ENCODE measurements around the gene EML4. TPM values are rescaled to one million over a fixed set of nuclear protein-coding genes. Genes with fewer than 3 reads are reported as not detected.

The EML4 gene
- total RNA-seq, 4 donors from 2014 or later = 20.8 to 29.8 (median 25.3) TPM

DNA sequence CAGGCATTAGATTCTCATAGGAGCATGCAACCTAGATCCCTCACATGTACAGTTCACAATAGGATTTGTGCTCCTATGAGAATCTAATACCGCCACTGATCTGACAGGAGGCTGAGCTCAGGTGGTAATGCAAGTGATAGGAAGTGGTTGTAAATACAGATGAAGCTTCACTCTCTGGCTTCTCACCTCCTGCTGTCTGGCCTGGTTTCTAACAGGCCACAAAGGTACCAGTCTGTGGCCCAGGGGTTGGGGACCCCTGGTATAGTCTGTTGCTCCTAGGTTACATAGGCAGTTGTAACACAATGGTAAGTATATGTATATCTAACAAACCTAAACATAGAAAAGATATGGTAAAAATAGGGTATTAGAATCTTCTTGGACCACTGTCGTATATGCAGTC, 81.8 kb downstream of the EML4 start:
- no peak for DNase-seq (ENCODE audit: low spot score in 2 of 2)
- 96 to 98% methylated on average over 2 of the region's 2 CpGs for WGBS, 2 donors
- Histone ChIP-seq H3K27me3 (no peaks in the 10 kb centered on the region), H3K27ac (no peak overlapping the region), H3K36me3 (peaks cover 0 to 4% (median 0%) of the 10 kb centered on the region in 3 donors), H3K4me1 (peaks cover 0 to 8% (median 0%) of the 10 kb centered on the region in 4 donors), H3K9me3 (no peaks in the 10 kb centered on the region), H3K4me3 (no peak overlapping the region)
- TF ChIP-seq POLR2A (IDR thresholded peaks at IDR 0.05) (no peak), EP300 (IDR thresholded peaks at IDR 0.05) (no peak)
- TF ChIP-seq, protein P1, sequence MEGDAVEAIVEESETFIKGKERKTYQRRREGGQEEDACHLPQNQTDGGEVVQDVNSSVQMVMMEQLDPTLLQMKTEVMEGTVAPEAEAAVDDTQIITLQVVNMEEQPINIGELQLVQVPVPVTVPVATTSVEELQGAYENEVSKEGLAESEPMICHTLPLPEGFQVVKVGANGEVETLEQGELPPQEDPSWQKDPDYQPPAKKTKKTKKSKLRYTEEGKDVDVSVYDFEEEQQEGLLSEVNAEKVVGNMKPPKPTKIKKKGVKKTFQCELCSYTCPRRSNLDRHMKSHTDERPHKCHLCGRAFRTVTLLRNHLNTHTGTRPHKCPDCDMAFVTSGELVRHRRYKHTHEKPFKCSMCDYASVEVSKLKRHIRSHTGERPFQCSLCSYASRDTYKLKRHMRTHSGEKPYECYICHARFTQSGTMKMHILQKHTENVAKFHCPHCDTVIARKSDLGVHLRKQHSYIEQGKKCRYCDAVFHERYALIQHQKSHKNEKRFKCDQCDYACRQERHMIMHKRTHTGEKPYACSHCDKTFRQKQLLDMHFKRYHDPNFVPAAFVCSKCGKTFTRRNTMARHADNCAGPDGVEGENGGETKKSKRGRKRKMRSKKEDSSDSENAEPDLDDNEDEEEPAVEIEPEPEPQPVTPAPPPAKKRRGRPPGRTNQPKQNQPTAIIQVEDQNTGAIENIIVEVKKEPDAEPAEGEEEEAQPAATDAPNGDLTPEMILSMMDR (IDR thresholded peaks at IDR 0.05) = no peak

DNA sequence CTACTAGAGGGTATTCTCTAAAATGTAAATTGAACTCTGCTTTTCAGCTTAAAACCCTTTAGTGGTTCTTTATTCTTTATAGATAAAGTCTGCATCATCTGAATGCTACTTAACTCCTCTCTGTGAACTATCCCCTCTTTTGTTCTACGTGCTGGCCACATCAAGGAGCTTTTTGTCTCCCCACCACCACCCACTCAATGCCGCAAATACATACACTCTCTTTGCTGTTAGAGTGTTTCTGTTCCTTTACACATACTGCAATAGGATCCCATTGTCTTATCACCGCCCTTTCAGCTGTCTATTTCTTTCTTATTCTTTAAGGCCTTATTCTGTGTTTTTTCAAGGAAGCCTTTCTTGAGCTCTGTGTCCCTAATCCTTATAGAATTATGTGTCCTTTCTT, 83.3 kb downstream of the EML4 start:
- Histone ChIP-seq H3K4me1 (peaks cover 0 to 8% (median 0%) of the 10 kb centered on the region in 4 donors), H3K36me3 (peaks cover 0 to 3% (median 0%) of the 10 kb centered on the region in 3 donors), H3K27me3 (no peaks in the 10 kb centered on the region), H3K27ac (no peak overlapping the region), H3K9me3 (no peaks in the 10 kb centered on the region), H3K4me3 (no peak overlapping the region)
- no peak for TF ChIP-seq EP300 (IDR thresholded peaks at IDR 0.05)
- TF ChIP-seq, protein P1 (IDR thresholded peaks at IDR 0.05) = no peak
- TF ChIP-seq POLR2A (IDR thresholded peaks at IDR 0.05) = no peak
- no peak for DNase-seq (ENCODE audit: low spot score in 2 of 2)
- WGBS, 2 donors = 48 to 54% methylated on average over 3 of the region's 3 CpGs

DNA sequence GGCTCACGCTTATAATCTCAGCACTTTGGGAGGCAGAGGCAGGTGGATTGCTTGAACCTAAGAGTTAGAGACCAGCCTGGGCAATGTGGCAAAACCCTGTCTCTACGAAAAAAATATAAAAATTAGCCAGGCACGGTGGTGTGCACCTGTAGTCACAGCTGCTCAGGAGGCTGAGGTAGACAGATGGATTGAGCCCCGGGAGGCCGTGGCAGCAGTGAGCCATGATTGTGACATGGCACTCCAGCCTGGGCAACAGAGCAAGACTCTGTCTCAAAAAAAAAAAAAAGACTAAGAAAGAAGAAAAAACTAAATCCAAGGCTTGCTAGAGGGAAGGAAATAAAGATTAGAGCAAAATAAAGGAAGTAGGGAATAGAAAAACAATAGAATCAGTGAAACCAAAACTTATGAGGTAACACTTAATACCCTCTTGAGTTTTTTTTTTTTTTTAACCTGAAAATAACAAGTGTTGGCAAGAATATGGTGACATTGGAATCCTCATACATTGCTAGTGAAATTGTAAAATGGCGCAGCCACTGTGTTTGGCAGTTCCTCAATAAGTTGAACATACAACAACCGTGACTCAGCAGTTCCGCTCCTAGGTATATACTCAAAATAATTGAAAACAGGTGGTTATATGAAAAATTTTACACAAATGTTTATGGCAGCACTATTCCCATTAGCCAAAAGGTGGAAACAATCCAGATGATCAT, 85.2 kb downstream of the EML4 start:
- H3K4me3 ChIP-seq = no peak overlapping the region
- H3K27ac ChIP-seq = no peak overlapping the region
- no peaks in the 10 kb centered on the region for H3K9me3 ChIP-seq
- H3K36me3 ChIP-seq = peaks cover 0 to 17% (median 0%) of the 10 kb centered on the region in 3 donors
- DNase-seq (ENCODE audit: low spot score in 2 of 2) = no peak
- WGBS, 2 donors = 92 to 93% methylated on average over 8 of the region's 8 CpGs
- H3K4me1 ChIP-seq = peaks cover 0 to 8% (median 0%) of the 10 kb centered on the region in 4 donors
- H3K27me3 ChIP-seq = no peaks in the 10 kb centered on the region
- TF ChIP-seq EP300 (IDR thresholded peaks at IDR 0.05) (no peak), POLR2A (IDR thresholded peaks at IDR 0.05) (no peak)
- TF ChIP-seq, protein P1 (IDR thresholded peaks at IDR 0.05) = no peak

DNA sequence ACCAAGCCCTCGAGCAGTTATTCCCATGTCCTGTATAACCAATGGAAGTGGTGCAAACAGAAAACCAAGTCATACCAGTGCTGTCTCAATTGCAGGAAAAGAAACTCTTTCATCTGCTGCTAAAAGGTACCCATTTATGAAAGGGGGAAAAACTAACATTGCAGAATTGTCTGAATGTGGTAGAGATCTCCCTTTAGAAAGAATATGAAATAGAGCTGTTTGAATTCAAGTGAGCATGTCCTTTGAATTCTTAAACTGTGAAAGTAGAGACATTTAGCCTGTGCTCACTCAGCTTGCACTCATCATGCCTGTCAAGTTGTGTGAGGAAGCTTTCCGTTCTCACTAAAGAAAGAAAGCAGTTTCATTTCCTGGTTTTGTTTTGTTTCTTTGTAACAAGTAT, 87.4 kb downstream of the EML4 start:
- no peaks in the 10 kb centered on the region for H3K27me3 ChIP-seq
- H3K9me3 ChIP-seq = no peaks in the 10 kb centered on the region
- no peak overlapping the region for H3K4me3 ChIP-seq
- 74 to 79% methylated on average over 2 of the region's 2 CpGs for WGBS, 2 donors
- H3K36me3 ChIP-seq = peaks cover 0 to 17% (median 0%) of the 10 kb centered on the region in 3 donors
- DNase-seq (ENCODE audit: low spot score in 2 of 2) = no peak
- TF ChIP-seq, protein P1 (IDR thresholded peaks at IDR 0.05) = no peak
- TF ChIP-seq EP300 (IDR thresholded peaks at IDR 0.05) = no peak
- no peak for TF ChIP-seq POLR2A (IDR thresholded peaks at IDR 0.05)
- no peak overlapping the region for H3K27ac ChIP-seq
- H3K4me1 ChIP-seq = no peaks in the 10 kb centered on the region

DNA sequence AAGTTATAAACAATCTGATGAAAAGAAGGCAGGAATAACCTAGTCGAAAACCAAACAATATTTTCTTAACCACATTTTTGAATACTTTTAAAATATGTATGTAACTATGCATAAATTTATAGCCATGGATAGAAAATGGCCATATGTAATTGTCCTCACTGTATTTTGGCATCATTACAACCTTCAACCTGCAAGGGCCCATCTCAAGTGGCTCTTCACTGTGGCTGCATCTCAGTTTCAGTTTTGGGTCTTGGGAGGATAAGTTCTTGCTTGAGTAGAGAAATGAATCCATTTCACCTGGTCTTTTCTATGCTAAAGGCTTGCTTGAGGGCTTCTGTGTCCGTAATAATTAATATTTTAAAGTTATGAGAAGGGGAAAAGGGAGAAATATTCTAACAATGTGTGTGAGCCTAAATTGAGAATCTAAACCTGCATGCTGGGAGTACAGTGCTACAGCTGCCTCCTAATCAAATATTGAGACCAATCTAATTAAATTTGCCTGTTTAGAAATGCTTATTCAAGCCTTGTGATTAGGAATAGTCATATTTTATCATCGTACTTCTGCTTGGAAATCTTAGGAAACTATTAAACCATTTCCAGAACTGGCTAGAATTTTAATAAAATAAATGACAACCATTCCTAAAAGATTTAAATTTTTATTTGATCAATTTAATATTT, 92.5 kb downstream of the EML4 start:
- Histone ChIP-seq H3K27me3 (no peaks in the 10 kb centered on the region), H3K4me3 (no peak overlapping the region), H3K27ac (no peak overlapping the region), H3K9me3 (no peaks in the 10 kb centered on the region), H3K36me3 (peaks cover 0 to 15% (median 0%) of the 10 kb centered on the region in 3 donors), H3K4me1 (no peaks in the 10 kb centered on the region)
- 81 to 90% methylated on average over 3 of the region's 3 CpGs for whole genome bisulfite sequencing, 2 donors
- DNase-seq (ENCODE audit: low spot score in 2 of 2) = no peak
- no peak for TF ChIP-seq EP300 (IDR thresholded peaks at IDR 0.05)
- TF ChIP-seq POLR2A (IDR thresholded peaks at IDR 0.05) = no peak
- TF ChIP-seq, protein P1 (IDR thresholded peaks at IDR 0.05) = no peak

Measured in tibial nerve (tissue), 4 donors.